HEK293 (cell line): ENCODE results near the gene ABLIM2.

Experiments used
- CTCF ChIA-PET: fragments of 350-600 bp; formaldehyde crosslinking; extraction: SDS; loops from one replicate; lab custom pipeline; 2021; ENCODE audit warnings: antibody characterized with exemption; lab: Yijun Ruan, JAX
- POLR2A ChIA-PET: fragments of 300-600 bp; formaldehyde crosslinking; extraction: SDS; loops from one replicate; lab custom pipeline; 2020; ENCODE audit warnings: antibody characterized with exemption, inconsistent platforms; lab: Yijun Ruan, JAX
- H3K27ac ChIP-seq: fragments of 200-500 bp; sonication (Bioruptor generic); 2 replicates; pipeline ENCODE4 v1.5.1; 2014; ENCODE audit warnings: low read depth, low read length, control low read depth, inconsistent platforms; ENCODE audit errors: extremely low read depth
- H3K36me3 ChIP-seq, 2 experiments: fragments of 200-500 bp in 1 of 2; sonication (Bioruptor generic) in 1 of 2; 1 replicate in 1 of 2; 2 replicates in 1 of 2; pipeline ENCODE4 v1.5.1; 2014 to 2017; ENCODE audit warnings: inconsistent platforms in 2 of 2, low read length in 2 of 2; ENCODE audit not compliant: control insufficient read depth in 2 of 2, insufficient read depth in 1 of 2
- H3K4me1 ChIP-seq: fragments of 200-500 bp; sonication (Bioruptor generic); 2 replicates; pipeline ENCODE4 v1.5.1; 2014; ENCODE audit warnings: mild to moderate bottlenecking, low read length, inconsistent platforms; ENCODE audit not compliant: control insufficient read depth, insufficient read depth
- H3K4me3 ChIP-seq: 2 replicates; pipeline ENCODE4 v1.5.1; 2011; ENCODE audit warnings: low read depth, mild to moderate bottlenecking, control low read depth, low read length, moderate library complexity
- H3K9me3 ChIP-seq: fragments of 200-500 bp; sonication (Bioruptor generic); 2 replicates; pipeline ENCODE4 v1.5.1; 2014; ENCODE audit warnings: low read depth, low read length, inconsistent platforms; ENCODE audit not compliant: control insufficient read depth, insufficient read depth
- KLF17 ChIP-seq: fragments of 450-650 bp; formaldehyde crosslinking; IDR thresholded peaks from 2 replicates; pipeline ENCODE4 v1.5.1; 2016; ENCODE audit warnings: missing biosample characterization, missing genetic modification characterization
- SP7 ChIP-seq: fragments of 450-650 bp; formaldehyde crosslinking; IDR thresholded peaks from 2 replicates; pipeline ENCODE4 v1.5.1; 2016; ENCODE audit warnings: missing biosample characterization, missing genetic modification characterization
- YY1 ChIP-seq: fragments of 450-650 bp; formaldehyde crosslinking; IDR thresholded peaks from 2 replicates; pipeline ENCODE4 v1.5.1; 2018; ENCODE audit warnings: missing biosample characterization, missing genetic modification characterization
- ZBTB1 ChIP-seq: fragments of 450-650 bp; formaldehyde crosslinking; IDR thresholded peaks from 2 replicates; pipeline ENCODE4 v1.5.1; 2016; ENCODE audit warnings: missing biosample characterization, missing genetic modification characterization
- ZNF121 ChIP-seq: fragments of 450-650 bp; formaldehyde crosslinking; IDR thresholded peaks from 2 replicates; pipeline ENCODE4 v1.5.1; 2016; ENCODE audit warnings: missing biosample characterization, missing genetic modification characterization
- ZNF157 ChIP-seq: fragments of 450-650 bp; formaldehyde crosslinking; IDR thresholded peaks from 2 replicates; pipeline ENCODE4 v1.5.1; 2016; ENCODE audit warnings: missing biosample characterization, missing genetic modification characterization
- ZNF16 ChIP-seq: fragments of 450-650 bp; formaldehyde crosslinking; IDR thresholded peaks from 2 replicates; pipeline ENCODE4 v1.5.1; 2016; ENCODE audit warnings: low read depth, missing biosample characterization, missing genetic modification characterization
- ZNF266 ChIP-seq: fragments of 450-650 bp; formaldehyde crosslinking; IDR thresholded peaks from 2 replicates; pipeline ENCODE4 v1.5.1; 2016; ENCODE audit warnings: missing biosample characterization, missing genetic modification characterization, low read depth
- ZNF280C ChIP-seq: fragments of 450-650 bp; formaldehyde crosslinking; IDR thresholded peaks from 2 replicates; pipeline ENCODE4 v1.5.1; 2016; ENCODE audit warnings: missing biosample characterization, missing genetic modification characterization
- ZNF354C ChIP-seq: fragments of 450-650 bp; formaldehyde crosslinking; IDR thresholded peaks from 2 replicates; pipeline ENCODE4 v1.5.1; 2016; ENCODE audit warnings: missing biosample characterization, missing genetic modification characterization, low read depth, borderline replicate concordance
- ZNF394 ChIP-seq: fragments of 450-650 bp; formaldehyde crosslinking; IDR thresholded peaks from 2 replicates; pipeline ENCODE4 v1.5.1; 2016; ENCODE audit warnings: missing biosample characterization, missing genetic modification characterization, mild to moderate bottlenecking, moderate library complexity, borderline replicate concordance
- ZNF404 ChIP-seq: fragments of 450-650 bp; formaldehyde crosslinking; IDR thresholded peaks from 2 replicates; pipeline ENCODE4 v1.5.1; 2017; ENCODE audit warnings: missing biosample characterization, missing genetic modification characterization
- ZNF513 ChIP-seq: fragments of 450-650 bp; IDR thresholded peaks from 2 replicates; pipeline ENCODE4 v1.5.1; 2018; ENCODE audit warnings: missing biosample characterization, missing genetic modification characterization
- ZNF514 ChIP-seq: fragments of 450-650 bp; formaldehyde crosslinking; IDR thresholded peaks from 2 replicates; pipeline ENCODE4 v1.5.1; 2016; ENCODE audit warnings: missing biosample characterization, missing genetic modification characterization
- ZNF549 ChIP-seq: fragments of 450-650 bp; IDR thresholded peaks from 2 replicates; pipeline ENCODE4 v1.5.1; 2018; ENCODE audit warnings: missing biosample characterization, missing genetic modification characterization, mild to moderate bottlenecking, inconsistent platforms, moderate library complexity
- ZNF580 ChIP-seq: fragments of 450-650 bp; formaldehyde crosslinking; IDR thresholded peaks from 2 replicates; pipeline ENCODE4 v1.5.1; 2016; ENCODE audit warnings: missing biosample characterization, missing genetic modification characterization
- ZNF639 ChIP-seq: fragments of 450-650 bp; formaldehyde crosslinking; IDR thresholded peaks from 2 replicates; pipeline ENCODE4 v1.5.1; 2016; ENCODE audit warnings: missing biosample characterization, missing genetic modification characterization
- ZNF658 ChIP-seq: fragments of 450-650 bp; formaldehyde crosslinking; IDR thresholded peaks from 2 replicates; pipeline ENCODE4; 2016; ENCODE audit warnings: missing biosample characterization, missing genetic modification characterization
- ZNF791 ChIP-seq: fragments of 450-650 bp; formaldehyde crosslinking; IDR thresholded peaks from 2 replicates; pipeline ENCODE4 v1.5.1; 2016; ENCODE audit warnings: missing biosample characterization, missing genetic modification characterization
- ZSCAN18 ChIP-seq: fragments of 450-650 bp; formaldehyde crosslinking; IDR thresholded peaks from 2 replicates; pipeline ENCODE4 v1.5.1; 2016; ENCODE audit warnings: missing biosample characterization, missing genetic modification characterization

Gene ABLIM2

GRCh38 chr4:8163026-8163425 is 4.4 kb upstream of the ABLIM2 start:
- TF ChIP-seq ZNF658 (tag by site-specific recombination) (no peak), ZNF639 (no peak), ZNF354C (tag by site-specific recombination) (no peak), ZSCAN18 (tag by site-specific recombination) (no peak), ZNF394 (no peak), ZNF157 (tag by site-specific recombination) (no peak), ZNF549 (tag by site-specific recombination) (no peak), ZNF280C (tag by site-specific recombination) (no peak), ZNF514 (no peak), ZNF513 (no peak), ZNF266 (tag by site-specific recombination) (no peak), ZNF404 (tag by site-specific recombination) (no peak), YY1 (tag by site-specific recombination) (no peak), ZNF580 (tag by site-specific recombination) (no peak), KLF17 (no peak), ZNF791 (tag by site-specific recombination) (no peak), ZNF121 (tag by site-specific recombination) (no peak), ZNF16 (tag by site-specific recombination) (no peak), ZBTB1 (tag by site-specific recombination) (no peak), SP7 (tag by site-specific recombination) (no peak)
- ChIA-PET CTCF (no interaction called here), POLR2A (no interaction called here)
- no peaks in the 10 kb centered on the region for H3K9me3 ChIP-seq
- H3K4me3 ChIP-seq = no peak overlapping the region
- no peaks in the 10 kb centered on the region for H3K36me3 ChIP-seq
- no peaks in the 10 kb centered on the region for H3K4me1 ChIP-seq
- no peak overlapping the region for H3K27ac ChIP-seq
